H1 (cell line): ENCODE measurements around the gene DIAPH1.

Experiments used
- RAD21 ChIP-seq, 2 experiments: IDR thresholded peaks in 1 of 2; conservative IDR thresholded peaks in 1 of 2; 2 replicates each; pipeline ENCODE4 v1.6.1; 2011; ENCODE audit warnings: low read depth in 2 of 2, low read length in 2 of 2, improper control_type of control experiment in 1 of 2, inconsistent platforms in 1 of 2, mild to moderate bottlenecking in 1 of 2, moderate library complexity in 1 of 2
- TF ChIP-seq, protein P1 (sequence below): IDR thresholded peaks from 2 replicates; pipeline ENCODE4 v1.6.1; 2012; ENCODE audit warnings: inconsistent platforms

DNA sequence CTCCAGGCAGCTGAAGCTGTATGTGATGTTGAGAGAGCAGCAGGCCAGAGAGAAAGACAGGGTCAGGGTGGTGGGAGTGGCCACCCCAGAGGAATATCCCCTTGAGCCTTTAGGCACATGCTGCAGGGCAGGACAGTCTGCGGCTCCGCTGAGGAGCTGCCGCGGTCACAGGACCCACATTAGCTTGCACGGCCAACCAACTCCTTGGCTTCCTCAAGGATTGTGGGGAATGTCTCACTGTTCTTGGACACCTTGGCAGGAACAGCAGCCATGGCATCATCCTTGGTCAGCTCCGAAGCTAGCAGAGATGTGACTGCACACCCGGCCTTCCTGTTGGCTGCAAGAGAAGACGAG, 102.2 kb downstream of the DIAPH1 start:
- no peak for TF ChIP-seq RAD21 (IDR thresholded peaks at IDR 0.05 in 1 of 2, conservative IDR thresholded peaks at IDR 0.05 in 1 of 2; ENCODE audit: low read depth in 2 of 2, low read length in 2 of 2)
- TF ChIP-seq, protein P1, sequence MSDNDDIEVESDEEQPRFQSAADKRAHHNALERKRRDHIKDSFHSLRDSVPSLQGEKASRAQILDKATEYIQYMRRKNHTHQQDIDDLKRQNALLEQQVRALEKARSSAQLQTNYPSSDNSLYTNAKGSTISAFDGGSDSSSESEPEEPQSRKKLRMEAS = no peak
